Endothelial cell of umbilical vein (primary cell): Measurements from ENCODE around the gene LHCGR. TPM values are rescaled to one million over a fixed set of nuclear protein-coding genes. Genes with fewer than 3 reads are reported as not detected.

ENCODE experiments used
- BruUV-seq: library from RNA; stranded (reverse); fragments of 400-500 nt; replicated peaks from 2 replicates; lab custom pipeline; 2021; lab: Mats Ljungman, UMichigan
- CTCF ChIA-PET: fragments of 300-600, 350-600 bp; sonication (Branson Sonifier 250); formaldehyde crosslinking; loops from one replicate; lab custom pipeline; 2021; ENCODE audit warnings: antibody characterized with exemption, inconsistent platforms; lab: Charles Lee
- POLR2A ChIA-PET: fragments of 300-600, 350-600 bp; sonication (Branson Sonifier 250); formaldehyde crosslinking; loops from one replicate; lab custom pipeline; 2021; ENCODE audit warnings: antibody characterized with exemption, inconsistent platforms; lab: Charles Lee
- DNase-seq: peaks from one replicate; pipeline ENCODE4 v3.0.0-alpha.2; 2011; ENCODE audit warnings: low read depth, low spot score
- FAIRE-seq: peaks from 2 replicates; lab custom pipeline; 2011; peaks lifted over from hg19 to GRCh38; lab: Jason Lieb, UNC
- H2AFZ ChIP-seq: 2 replicates; pipeline ENCODE4 v1.6.0; 2012; ENCODE audit warnings: low read depth, low read length, control low read depth, inconsistent platforms
- H3K27ac ChIP-seq: 2 replicates; pipeline ENCODE4 v1.5.1; 2011; ENCODE audit warnings: low read depth, mild to moderate bottlenecking, control low read depth, low read length, moderate library complexity; ENCODE audit not compliant: insufficient read depth
- H3K27me3 ChIP-seq, 2 experiments: 2 replicates each; pipeline versions ENCODE4 v1.6.0 to v1.6.1; 2011; ENCODE audit warnings: low read length in 2 of 2, mixed read lengths in 1 of 2; ENCODE audit not compliant: control insufficient read depth in 2 of 2, insufficient read depth in 2 of 2
- H3K36me3 ChIP-seq, 2 experiments: 2 replicates in 1 of 2; 3 replicates in 1 of 2; pipeline ENCODE4 v1.5.1; 2011; ENCODE audit warnings: low read length in 2 of 2, mild to moderate bottlenecking in 1 of 2, moderate library complexity in 1 of 2; ENCODE audit not compliant: control insufficient read depth in 2 of 2, insufficient read depth in 2 of 2; ENCODE audit errors: extremely low read depth in 1 of 2
- H3K4me1 ChIP-seq: 3 replicates; pipeline ENCODE4 v1.5.1; 2011; ENCODE audit warnings: mild to moderate bottlenecking, low read length; ENCODE audit not compliant: control insufficient read depth, insufficient read depth; ENCODE audit errors: extremely low read depth
- H3K4me2 ChIP-seq: 2 replicates; pipeline ENCODE4 v1.6.1; 2011; ENCODE audit warnings: low read length, control low read depth, mixed read lengths; ENCODE audit not compliant: insufficient read depth
- H3K4me3 ChIP-seq, 3 experiments: fragments of 200-600 bp in 1 of 3; sonication (generic), shearing (Covaris generic) in 1 of 3; replicated peaks in 1 of 3; 2 replicates each; pipeline ENCODE4 v1.5.1; 2011 to 2016; ENCODE audit warnings: control low read depth in 3 of 3, low read length in 3 of 3, mild to moderate bottlenecking in 2 of 3, inconsistent platforms in 1 of 3, low read depth in 1 of 3, moderate library complexity in 1 of 3; ENCODE audit not compliant: insufficient read depth in 1 of 3
- H3K79me2 ChIP-seq: 2 replicates; pipeline ENCODE4 v1.6.0; 2012; ENCODE audit warnings: low read length, inconsistent platforms; ENCODE audit not compliant: control insufficient read depth, insufficient read depth
- H3K9ac ChIP-seq: replicated peaks from 2 replicates; pipeline ENCODE3; 2011; ENCODE audit warnings: low read length, control low read depth; ENCODE audit not compliant: insufficient read depth; ENCODE audit errors: extremely low read depth
- H3K9me1 ChIP-seq: replicated peaks from 3 replicates; pipeline ENCODE4 v1.6.0; 2011; ENCODE audit warnings: mild to moderate bottlenecking, low read length; ENCODE audit not compliant: control insufficient read depth, insufficient read depth; ENCODE audit errors: extremely low read depth
- H3K9me3 ChIP-seq: replicated peaks from 2 replicates; pipeline ENCODE4 v1.5.1; 2012; ENCODE audit warnings: low read length, inconsistent platforms; ENCODE audit not compliant: control insufficient read depth, insufficient read depth
- H4K20me1 ChIP-seq: replicated peaks from 2 replicates; pipeline ENCODE3; 2011; ENCODE audit warnings: mild to moderate bottlenecking, low read length; ENCODE audit not compliant: control insufficient read depth, insufficient read depth; ENCODE audit errors: extremely low read depth
- EZH2 ChIP-seq: IDR thresholded peaks from 2 replicates; pipeline ENCODE4 v1.6.1; 2012; ENCODE audit warnings: borderline replicate concordance, low read depth, mild to moderate bottlenecking, moderate library complexity, low read length, inconsistent platforms; ENCODE audit not compliant: severe bottlenecking
- FOS ChIP-seq: IDR thresholded peaks from 2 replicates; pipeline ENCODE4 v1.6.1; 2011; ENCODE audit warnings: mild to moderate bottlenecking, low read length, moderate library complexity, borderline replicate concordance; ENCODE audit not compliant: insufficient read depth
- GATA2 ChIP-seq: IDR thresholded peaks from 2 replicates; pipeline ENCODE4 v1.7.0; 2011; ENCODE audit warnings: low read depth, mild to moderate bottlenecking, moderate library complexity, mixed read lengths, low read length; ENCODE audit not compliant: insufficient read length, insufficient read depth
- JUN ChIP-seq: IDR thresholded peaks from 2 replicates; pipeline ENCODE4 v1.6.1; 2011; ENCODE audit warnings: borderline replicate concordance, low read depth; ENCODE audit not compliant: insufficient read length, insufficient read depth
- MYC ChIP-seq: IDR thresholded peaks from one replicate; pipeline ENCODE4 v1.6.1; 2011; ENCODE audit warnings: mild to moderate bottlenecking, low read depth, low read length
- POLR2A ChIP-seq: IDR thresholded peaks from 2 replicates; pipeline ENCODE4 v1.6.1; 2012; ENCODE audit warnings: low read depth, mild to moderate bottlenecking, control low read depth, low read length
- POLR2AphosphoS5 ChIP-seq: IDR thresholded peaks from 2 replicates; pipeline ENCODE4 v1.6.1; 2012; ENCODE audit warnings: low read depth, mild to moderate bottlenecking, control low read depth, low read length, moderate library complexity; ENCODE audit not compliant: insufficient read depth
- dilution Hi-C: fragments of 300-500 bp; cut with MboI; formaldehyde crosslinking; loops from one replicate; pipeline ENCODE4 v1.15.0; 2019; ENCODE audit warnings: low sequenced_read_pairs; ENCODE audit not compliant: extremely low pct_ligation_motif_present
- intact Hi-C: fragments of 100-400 bp; cut with micrococcal nuclease; formaldehyde crosslinking; loops from one replicate; pipeline ENCODE4 v1.10.0; 2022
- polyA plus RNA-seq, 4 experiments: library from polyadenylated mRNA; depleted of rRNA in 3 of 4; stranded (reverse) in 3 of 4; unstranded in 1 of 4; fragments of >200 nt; gene quantifications; 2 replicates each; pipeline versions ENCODE4 v1.2.1 to v1.2.3, GENCODE V29; 2011 to 2012; ENCODE audit warnings: missing spikeins in 1 of 4
- total RNA-seq: library from RNA; stranded (reverse); gene quantifications from 2 replicates; pipeline ENCODE4 v1.2.3, GENCODE V29; 2021
- TF ChIP-seq, protein P1 (sequence below), 2 donors: IDR thresholded peaks; 1 replicate in 1 of 2; 2 replicates in 1 of 2; pipeline ENCODE4 v1.5.1; 2011; ENCODE audit warnings: low read length in 2 of 2, mild to moderate bottlenecking in 2 of 2, moderate library complexity in 2 of 2, control low read depth in 1 of 2, inconsistent platforms in 1 of 2, low read depth in 1 of 2; ENCODE audit not compliant: insufficient read depth in 1 of 2; ENCODE audit errors: extremely low read depth in 1 of 2
- TF ChIP-seq, protein P2 (sequence below): IDR thresholded peaks from 2 replicates; pipeline ENCODE4 v1.6.1; 2011; ENCODE audit not compliant: insufficient read depth, insufficient read length

LHCGR gene
- total and polyA plus RNA-seq, 2 donors (not counting 3 experiments of a cell fraction or from before 2014, with no cell fraction given) = not detected

DNA sequence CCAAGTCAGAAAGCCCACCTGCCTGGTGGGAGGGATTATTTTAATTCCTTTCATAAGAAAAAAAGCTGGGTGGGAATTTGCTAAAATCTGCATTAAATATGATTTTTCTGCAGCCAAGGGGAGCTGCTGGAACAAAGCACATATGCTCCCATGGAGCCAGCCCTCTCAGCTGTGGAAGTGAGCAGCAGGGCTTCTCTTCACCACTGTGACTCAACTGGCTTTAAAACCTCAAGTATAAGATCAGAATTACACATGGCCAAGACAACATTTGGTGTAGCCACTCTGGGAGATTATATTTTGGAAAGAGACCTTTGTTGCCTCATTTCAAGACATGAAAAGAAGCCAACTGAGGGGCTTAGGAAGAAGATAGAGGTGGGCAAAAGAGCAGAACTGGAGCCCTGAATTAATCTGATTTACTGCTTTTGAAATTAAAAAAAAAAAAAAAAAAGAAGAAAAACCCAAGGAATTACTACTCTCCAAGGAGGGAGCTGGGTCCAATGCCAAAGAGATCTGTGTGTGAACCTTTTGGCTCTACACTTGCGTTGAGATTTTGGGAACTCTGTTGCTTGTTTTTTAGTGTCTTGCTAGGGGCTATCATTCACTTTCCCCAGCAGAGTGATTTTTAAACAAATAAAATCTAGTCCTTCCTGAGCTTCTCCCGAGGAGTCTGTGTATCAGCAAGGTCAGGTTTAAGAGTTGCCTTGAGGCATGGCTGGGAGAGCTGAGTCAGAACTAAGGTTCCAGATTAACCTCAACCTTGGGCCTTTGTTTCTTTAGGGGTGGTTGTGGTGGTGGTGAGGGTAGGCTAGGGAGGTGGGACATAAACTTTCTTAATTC, 6.0 kb downstream of the LHCGR start:
- intact Hi-C loops (no loop called here), dilution Hi-C loops (no loop called here)
- TF ChIP-seq, protein P1, sequence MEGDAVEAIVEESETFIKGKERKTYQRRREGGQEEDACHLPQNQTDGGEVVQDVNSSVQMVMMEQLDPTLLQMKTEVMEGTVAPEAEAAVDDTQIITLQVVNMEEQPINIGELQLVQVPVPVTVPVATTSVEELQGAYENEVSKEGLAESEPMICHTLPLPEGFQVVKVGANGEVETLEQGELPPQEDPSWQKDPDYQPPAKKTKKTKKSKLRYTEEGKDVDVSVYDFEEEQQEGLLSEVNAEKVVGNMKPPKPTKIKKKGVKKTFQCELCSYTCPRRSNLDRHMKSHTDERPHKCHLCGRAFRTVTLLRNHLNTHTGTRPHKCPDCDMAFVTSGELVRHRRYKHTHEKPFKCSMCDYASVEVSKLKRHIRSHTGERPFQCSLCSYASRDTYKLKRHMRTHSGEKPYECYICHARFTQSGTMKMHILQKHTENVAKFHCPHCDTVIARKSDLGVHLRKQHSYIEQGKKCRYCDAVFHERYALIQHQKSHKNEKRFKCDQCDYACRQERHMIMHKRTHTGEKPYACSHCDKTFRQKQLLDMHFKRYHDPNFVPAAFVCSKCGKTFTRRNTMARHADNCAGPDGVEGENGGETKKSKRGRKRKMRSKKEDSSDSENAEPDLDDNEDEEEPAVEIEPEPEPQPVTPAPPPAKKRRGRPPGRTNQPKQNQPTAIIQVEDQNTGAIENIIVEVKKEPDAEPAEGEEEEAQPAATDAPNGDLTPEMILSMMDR (IDR thresholded peaks at IDR 0.05; ENCODE audit: extremely low read depth in 1 of 2, insufficient read depth in 1 of 2, low read depth in 1 of 2, low read length in 2 of 2) = no peak
- TF ChIP-seq JUN = no peak
- no peak for TF ChIP-seq MYC
- TF ChIP-seq FOS = no peak
- no peak for TF ChIP-seq EZH2
- TF ChIP-seq POLR2AphosphoS5 = no peak
- TF ChIP-seq GATA2 = no peak
- TF ChIP-seq, protein P2, sequence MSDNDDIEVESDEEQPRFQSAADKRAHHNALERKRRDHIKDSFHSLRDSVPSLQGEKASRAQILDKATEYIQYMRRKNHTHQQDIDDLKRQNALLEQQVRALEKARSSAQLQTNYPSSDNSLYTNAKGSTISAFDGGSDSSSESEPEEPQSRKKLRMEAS = no peak
- TF ChIP-seq POLR2A = no peak
- H3K4me2 ChIP-seq = no peak overlapping the region
- BruUV-seq = no TSS peak
- no peak overlapping the region for H2AFZ ChIP-seq
- POLR2A ChIA-PET = no interaction called here
- H3K9me1 ChIP-seq = no peaks in the 10 kb centered on the region
- no peak overlapping the region for H3K27ac ChIP-seq
- CTCF ChIA-PET = interaction anchor here (0.7 kb wide), 1 partner anchor 19 kb away, joined by 3 read pairs; no protein-coding TSS in a partner anchor
- no peaks in the 10 kb centered on the region for H3K27me3 ChIP-seq
- FAIRE-seq (no peak), DNase-seq (no peak)
- H4K20me1 ChIP-seq = no peaks in the 10 kb centered on the region
- H3K4me1 ChIP-seq = no peaks in the 10 kb centered on the region
- H3K9me3 ChIP-seq = no peaks in the 10 kb centered on the region
- H3K79me2 ChIP-seq = no peaks in the 10 kb centered on the region
- H3K4me3 ChIP-seq = no peak overlapping the region
- no peaks in the 10 kb centered on the region for H3K36me3 ChIP-seq
- no peak overlapping the region for H3K9ac ChIP-seq
